ENCODE measurements around the gene RAG2. TPM values are rescaled to one million over a fixed set of nuclear protein-coding genes. Genes with fewer than 3 reads are reported as not detected.

The RAG2 gene
- total and polyA plus RNA-seq, 2 donors (not counting 1 experiment from before 2014, with no cell fraction given) = not detected

DNA sequence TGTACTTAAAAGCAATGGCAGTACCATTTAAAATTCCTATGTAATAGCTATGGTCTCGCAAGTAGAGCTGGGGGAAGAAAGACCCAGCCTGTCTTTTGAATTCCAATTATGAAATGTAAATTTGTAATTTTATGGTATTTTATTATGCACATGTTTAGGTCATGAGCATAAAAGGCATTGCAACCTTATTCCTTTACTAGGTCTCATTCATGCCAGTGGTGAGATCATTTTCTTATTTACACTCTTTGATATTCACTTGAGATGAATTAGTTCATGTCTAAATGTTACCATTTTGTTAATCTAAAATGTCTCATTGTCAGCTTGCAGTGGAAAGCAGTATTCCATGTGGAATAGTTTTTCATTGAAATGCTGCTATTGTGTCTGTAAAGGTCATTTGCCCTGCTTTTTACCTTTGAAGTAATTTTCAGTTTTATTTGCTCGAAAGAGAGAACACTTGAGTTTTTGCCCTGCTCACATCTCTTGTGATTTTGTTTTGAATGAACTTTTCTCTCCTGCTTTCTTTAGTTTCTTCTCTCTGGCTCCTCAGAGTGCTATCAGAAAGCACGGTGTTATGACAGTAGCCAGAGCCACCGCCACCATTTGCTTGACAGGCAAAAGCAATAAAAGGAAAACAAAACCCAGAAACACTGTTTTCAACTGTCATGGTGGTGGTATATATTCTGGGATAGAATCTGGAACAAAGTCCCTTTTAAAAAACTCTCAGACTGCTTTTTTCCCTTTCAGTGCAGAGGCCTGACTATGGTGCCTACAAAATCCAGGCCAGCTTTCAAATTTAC lies 37.2 kb upstream of the RAG2 start:
- Histone ChIP-seq H3K79me2 (ENCODE audit: control insufficient read depth, insufficient read depth, low read length) (no peaks in the 10 kb centered on the region), H3K9ac (ENCODE audit: low read length) (no peak overlapping the region), H3K27me3 (replicated peaks in 1 of 4; ENCODE audit: control extremely low read depth in 1 of 4, control insufficient read depth in 3 of 4, insufficient read depth in 4 of 4, low read length in 3 of 4) (peaks cover 0 to 3% (median 0%) of the 10 kb centered on the region in 4 experiments), H4K20me1 (ENCODE audit: control insufficient read depth, insufficient read depth, low read length, poor library complexity, severe bottlenecking) (no peaks in the 10 kb centered on the region), H3K36me3 (replicated peaks in 1 of 2; ENCODE audit: control extremely low read depth in 1 of 2, control insufficient read depth in 1 of 2, extremely low read depth in 1 of 2, insufficient read depth in 2 of 2, low read length in 1 of 2) (no peaks in the 10 kb centered on the region), H3K4me2 (replicated peaks; ENCODE audit: low read depth, low read length, poor library complexity, severe bottlenecking) (no peak overlapping the region), H3K9me3 (ENCODE audit: control extremely low read depth in 1 of 3, control insufficient read depth in 2 of 3, insufficient read depth in 1 of 3, low read length in 2 of 3) (peaks cover 0 to 2% (median 0%) of the 10 kb centered on the region in 3 donors), H3K4me1 (ENCODE audit: control insufficient read depth in 2 of 2, insufficient read depth in 2 of 2, low read length in 2 of 2) (no peaks in the 10 kb centered on the region), H2AFZ (ENCODE audit: insufficient read depth, low read depth, low read length, poor library complexity, severe bottlenecking) (no peak overlapping the region), H3K27ac (ENCODE audit: low read length in 2 of 2) (no peak overlapping the region), H3K4me3 (ENCODE audit: control extremely low read depth in 1 of 5, extremely low read depth in 1 of 5, insufficient read depth in 1 of 5, low read depth in 2 of 5, low read length in 4 of 5) (no peak overlapping the region)
- ChIA-PET CTCF (no interaction called here), POLR2A (no interaction called here)
- DNase-seq (no peak), ATAC-seq (ENCODE audit: low read depth) (no peak)
- intact Hi-C loops (cut with micrococcal nuclease) = no loop called here
- Mint-ChIP-seq H3K4me1 (no peaks in the 10 kb centered on the region), H3K9me3 (ENCODE audit: insufficient read depth) (no peaks in the 10 kb centered on the region), H3K27me3 (peaks cover 4% of the 10 kb centered on the region), H3K4me3 (no peak overlapping the region), H3K27ac (no peak overlapping the region)
- 100% methylated on average over 1 of the region's 4 CpGs for WGBS (ENCODE audit: insufficient coverage)
- no peak for TF ChIP-seq EZH2 (IDR thresholded peaks at IDR 0.05; ENCODE audit: borderline replicate concordance, insufficient read depth, low read depth, low read length, poor library complexity, severe bottlenecking)
- TF ChIP-seq, protein P1, sequence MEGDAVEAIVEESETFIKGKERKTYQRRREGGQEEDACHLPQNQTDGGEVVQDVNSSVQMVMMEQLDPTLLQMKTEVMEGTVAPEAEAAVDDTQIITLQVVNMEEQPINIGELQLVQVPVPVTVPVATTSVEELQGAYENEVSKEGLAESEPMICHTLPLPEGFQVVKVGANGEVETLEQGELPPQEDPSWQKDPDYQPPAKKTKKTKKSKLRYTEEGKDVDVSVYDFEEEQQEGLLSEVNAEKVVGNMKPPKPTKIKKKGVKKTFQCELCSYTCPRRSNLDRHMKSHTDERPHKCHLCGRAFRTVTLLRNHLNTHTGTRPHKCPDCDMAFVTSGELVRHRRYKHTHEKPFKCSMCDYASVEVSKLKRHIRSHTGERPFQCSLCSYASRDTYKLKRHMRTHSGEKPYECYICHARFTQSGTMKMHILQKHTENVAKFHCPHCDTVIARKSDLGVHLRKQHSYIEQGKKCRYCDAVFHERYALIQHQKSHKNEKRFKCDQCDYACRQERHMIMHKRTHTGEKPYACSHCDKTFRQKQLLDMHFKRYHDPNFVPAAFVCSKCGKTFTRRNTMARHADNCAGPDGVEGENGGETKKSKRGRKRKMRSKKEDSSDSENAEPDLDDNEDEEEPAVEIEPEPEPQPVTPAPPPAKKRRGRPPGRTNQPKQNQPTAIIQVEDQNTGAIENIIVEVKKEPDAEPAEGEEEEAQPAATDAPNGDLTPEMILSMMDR (IDR thresholded peaks at IDR 0.05) = no peak

DNA sequence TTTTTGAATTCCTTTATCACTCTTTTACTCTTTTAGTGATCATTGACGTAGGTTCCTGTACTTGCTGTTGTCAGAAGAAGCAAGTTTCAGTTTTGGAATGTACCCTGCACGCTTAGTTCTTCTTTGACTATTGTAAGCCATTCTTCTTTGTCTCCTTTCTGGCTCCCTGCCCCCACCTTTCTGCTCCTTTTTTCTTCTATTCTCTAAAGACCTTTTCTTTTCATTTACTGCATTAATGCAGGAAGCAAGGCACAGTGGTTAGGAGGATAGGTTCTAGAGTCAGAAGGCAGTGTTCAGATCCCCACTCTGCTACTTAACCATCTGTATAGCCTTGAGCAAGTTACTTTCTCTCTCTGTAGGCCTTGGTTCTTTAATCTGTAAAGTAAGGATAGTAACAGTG lies 33.7 kb upstream of the RAG2 start:
- Histone ChIP-seq H3K27ac (ENCODE audit: low read length in 2 of 2) (no peak overlapping the region), H2AFZ (ENCODE audit: insufficient read depth, low read depth, low read length, poor library complexity, severe bottlenecking) (no peak overlapping the region), H3K9ac (ENCODE audit: low read length) (no peak overlapping the region), H3K4me1 (ENCODE audit: control insufficient read depth in 2 of 2, insufficient read depth in 2 of 2, low read length in 2 of 2) (no peaks in the 10 kb centered on the region), H3K36me3 (replicated peaks in 1 of 2; ENCODE audit: control extremely low read depth in 1 of 2, control insufficient read depth in 1 of 2, extremely low read depth in 1 of 2, insufficient read depth in 2 of 2, low read length in 1 of 2) (no peaks in the 10 kb centered on the region), H4K20me1 (ENCODE audit: control insufficient read depth, insufficient read depth, low read length, poor library complexity, severe bottlenecking) (no peaks in the 10 kb centered on the region), H3K9me3 (ENCODE audit: control extremely low read depth in 1 of 3, control insufficient read depth in 2 of 3, insufficient read depth in 1 of 3, low read length in 2 of 3) (no peaks in the 10 kb centered on the region), H3K79me2 (ENCODE audit: control insufficient read depth, insufficient read depth, low read length) (no peaks in the 10 kb centered on the region), H3K27me3 (replicated peaks in 1 of 4; ENCODE audit: control extremely low read depth in 1 of 4, control insufficient read depth in 3 of 4, insufficient read depth in 4 of 4, low read length in 3 of 4) (peaks cover 0 to 3% (median 0%) of the 10 kb centered on the region in 4 experiments), H3K4me3 (ENCODE audit: control extremely low read depth in 1 of 5, extremely low read depth in 1 of 5, insufficient read depth in 1 of 5, low read depth in 2 of 5, low read length in 4 of 5) (no peak overlapping the region), H3K4me2 (replicated peaks; ENCODE audit: low read depth, low read length, poor library complexity, severe bottlenecking) (no peak overlapping the region)
- H3K4me1 Mint-ChIP-seq = no peaks in the 10 kb centered on the region
- CTCF ChIA-PET = no interaction called here
- TF ChIP-seq, protein P1 (IDR thresholded peaks at IDR 0.05) = no peak
- no peak for TF ChIP-seq EZH2 (IDR thresholded peaks at IDR 0.05; ENCODE audit: borderline replicate concordance, insufficient read depth, low read depth, low read length, poor library complexity, severe bottlenecking)
- 20% methylated on average over 1 of the region's 2 CpGs for WGBS (ENCODE audit: insufficient coverage)
- ATAC-seq (ENCODE audit: low read depth) = no peak
- no peak overlapping the region for H3K4me3 Mint-ChIP-seq
- no peaks in the 10 kb centered on the region for H3K9me3 Mint-ChIP-seq (ENCODE audit: insufficient read depth)
- POLR2A ChIA-PET = no interaction called here
- intact Hi-C loops (cut with micrococcal nuclease) = no loop called here
- peaks cover 12% of the 10 kb centered on the region for H3K27me3 Mint-ChIP-seq
- no peak for DNase-seq
- H3K27ac Mint-ChIP-seq = no peak overlapping the region

Data from B cell (primary cell).